NCI-H226 (cell line): Measurements from ENCODE around the gene RALBP1.

ENCODE experiments used
- DNase-seq: peaks from one replicate; pipeline ENCODE4 v3.0.0-alpha.2; 2015

RALBP1 gene

GRCh38 chr18:9513971-9514512 is 38.7 kb downstream of the RALBP1 start:
- DNase-seq = peak; percentile 9

DNA sequence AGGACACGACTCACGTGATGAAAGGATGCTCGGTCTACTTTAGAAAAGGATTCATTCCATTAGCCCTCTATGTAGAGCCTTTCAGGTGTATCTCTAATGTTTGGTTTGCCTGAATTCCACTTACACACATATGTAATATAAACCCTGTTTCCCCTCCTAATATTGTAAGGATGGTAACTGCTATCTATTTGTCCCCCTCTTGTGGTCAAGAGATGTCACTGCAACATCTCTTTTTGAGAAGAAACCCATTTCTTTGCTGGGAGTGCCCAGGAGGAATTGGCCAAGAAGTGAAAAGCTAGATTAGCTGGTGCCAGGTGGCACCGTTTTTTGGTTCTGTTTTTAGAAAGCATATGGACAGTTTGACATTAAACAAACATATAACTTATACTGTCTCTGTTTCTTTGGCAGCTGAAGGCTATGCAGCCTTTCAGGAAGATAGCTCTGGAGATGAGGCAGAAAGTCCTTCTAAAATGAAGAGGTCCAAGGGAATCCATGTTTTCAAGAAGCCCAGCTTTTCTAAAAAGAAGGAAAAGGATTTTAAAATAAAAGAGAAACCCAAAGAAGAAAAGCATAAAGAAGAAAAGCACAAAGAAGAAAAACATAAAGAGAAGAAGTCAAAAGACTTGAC is 41.2 kb downstream of the RALBP1 start:
- DNase-seq = peak; percentile 14

- no peak for DNase-seq
Measured at GRCh38 chr18:9517869-9518268, 42.6 kb downstream of the RALBP1 start.

DNA sequence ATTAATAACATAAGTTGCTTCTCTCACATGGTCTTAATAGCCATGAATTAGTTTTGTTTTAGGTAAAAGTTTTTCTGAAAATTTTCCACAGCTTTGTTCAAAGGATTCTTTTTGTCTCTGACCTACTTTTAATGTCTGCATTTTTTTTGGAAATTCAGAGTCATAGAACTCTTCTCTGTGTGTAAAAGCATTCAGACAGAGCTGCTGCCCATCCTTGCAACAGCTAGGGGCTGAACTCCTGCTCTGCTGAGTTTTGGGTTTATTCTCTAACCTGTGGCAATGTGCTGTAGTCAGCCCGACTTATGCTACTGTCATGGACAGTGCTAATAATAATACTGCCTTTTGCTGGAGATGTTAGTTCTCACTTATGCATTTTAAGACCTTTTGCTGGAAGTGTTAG is 44.1 kb downstream of the RALBP1 start:
- DNase-seq = no peak

GRCh38 chr18:9520666-9521065 is 45.4 kb downstream of the RALBP1 start:
- no peak for DNase-seq

DNA sequence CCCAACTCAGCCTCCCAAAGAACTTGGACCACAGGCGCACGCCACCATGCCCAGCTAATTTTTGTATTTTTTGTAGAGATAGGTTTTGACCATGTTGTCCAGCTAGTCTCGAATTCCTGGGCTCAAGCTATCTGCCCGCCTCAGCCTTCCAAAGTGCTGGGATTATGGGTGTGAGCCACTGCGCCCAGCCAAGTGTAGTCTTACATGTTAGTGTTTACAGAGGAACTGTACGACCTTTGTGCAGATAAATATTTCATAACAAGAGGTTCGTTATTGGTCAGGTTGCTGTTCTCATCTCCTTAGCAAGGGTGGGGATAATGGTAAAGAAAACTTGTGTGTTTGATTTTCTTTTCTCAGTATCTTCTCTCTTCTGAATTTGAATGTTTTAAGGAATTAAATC is 46.5 kb downstream of the RALBP1 start:
- no peak for DNase-seq

- no peak for DNase-seq
Measured at GRCh38 chr18:9522952-9523351, 47.6 kb downstream of the RALBP1 start.

- no peak for DNase-seq
Measured at GRCh38 chr18:9526458-9526857, 51.1 kb downstream of the RALBP1 start.

GRCh38 chr18:9530226-9531009 is 55.1 kb downstream of the RALBP1 start:
- no peak for DNase-seq

DNA sequence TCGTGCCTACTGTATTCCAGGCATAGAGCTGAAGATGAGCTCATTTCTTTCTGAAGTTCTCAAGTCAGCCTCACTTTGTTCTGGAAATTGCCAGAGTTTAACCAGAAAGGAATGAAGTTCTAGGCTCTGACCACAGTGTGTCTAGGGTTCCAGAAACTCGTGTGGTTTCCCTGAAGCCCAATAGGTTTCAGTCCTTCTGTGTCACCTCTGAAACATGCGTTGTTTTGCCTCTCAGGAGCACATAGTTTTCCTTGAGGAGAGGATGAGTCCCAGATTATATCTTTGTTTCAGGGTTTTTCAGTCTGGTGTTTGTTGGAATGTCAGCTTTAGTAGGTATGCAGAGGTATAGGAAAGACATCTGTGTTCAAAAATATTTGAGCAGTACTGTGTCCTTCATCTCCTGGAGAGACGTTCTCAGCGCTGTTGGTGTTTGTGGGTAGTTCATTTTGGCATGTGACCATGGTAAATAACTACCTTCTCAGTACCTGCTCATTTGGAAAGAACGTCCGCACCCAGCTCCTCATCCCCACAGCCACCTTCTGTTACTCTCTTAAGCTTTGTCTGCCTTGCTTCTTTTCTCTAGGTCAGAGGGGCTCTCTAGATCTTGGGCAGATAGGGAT is 56.6 kb downstream of the RALBP1 start:
- DNase-seq = no peak

GRCh38 chr18:9534844-9535243 is 59.5 kb downstream of the RALBP1 start:
- DNase-seq = no peak

- DNase-seq = peak; percentile 40
Measured at GRCh38 chr18:9535430-9535991, 60.2 kb downstream of the RALBP1 start.

GRCh38 chr18:9536354-9537152 is 61.2 kb downstream of the RALBP1 start:
- no peak for DNase-seq

DNA sequence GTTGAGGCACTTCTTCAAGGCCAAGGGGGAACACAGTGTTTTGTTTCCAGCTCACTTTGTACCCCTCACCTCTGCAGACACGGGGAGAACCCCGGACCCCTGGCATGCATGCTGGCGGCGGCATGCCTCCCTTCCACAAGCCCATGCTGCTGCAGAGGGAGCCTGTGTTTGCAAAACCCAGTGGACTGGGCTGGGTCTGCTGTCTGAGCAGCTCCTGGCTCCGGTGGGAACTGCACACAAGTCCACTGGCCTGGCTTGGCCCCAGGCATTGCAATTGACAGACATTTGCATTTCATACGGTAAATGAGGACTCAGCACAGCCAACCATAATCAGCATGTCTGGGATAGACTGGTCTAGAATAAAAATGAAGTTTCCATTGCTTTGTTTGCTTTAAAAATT is 62.4 kb downstream of the RALBP1 start:
- no peak for DNase-seq

- peak; percentile 52 for DNase-seq
Measured at GRCh38 chr18:9539283-9539682, 64.0 kb downstream of the RALBP1 start.

DNA sequence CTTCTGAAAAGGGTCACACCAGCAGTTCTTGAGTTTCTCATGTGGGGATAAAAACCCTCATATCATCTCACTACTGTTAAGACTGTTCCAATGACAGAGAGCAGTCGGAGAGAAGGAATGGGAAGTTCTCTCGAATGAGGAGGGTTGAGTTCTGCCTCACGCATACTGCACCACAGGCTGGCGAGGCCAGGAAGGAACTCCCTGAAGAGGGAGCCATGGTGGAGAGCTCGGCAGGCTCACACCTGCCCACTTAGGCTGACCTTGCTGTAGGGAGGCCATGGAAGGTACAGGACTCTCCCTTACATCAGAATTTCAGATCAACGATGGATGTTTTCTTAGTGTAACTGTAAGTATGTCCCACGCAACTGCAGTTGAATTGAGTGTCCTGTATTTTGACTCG is 64.6 kb downstream of the RALBP1 start:
- no peak for DNase-seq

DNA sequence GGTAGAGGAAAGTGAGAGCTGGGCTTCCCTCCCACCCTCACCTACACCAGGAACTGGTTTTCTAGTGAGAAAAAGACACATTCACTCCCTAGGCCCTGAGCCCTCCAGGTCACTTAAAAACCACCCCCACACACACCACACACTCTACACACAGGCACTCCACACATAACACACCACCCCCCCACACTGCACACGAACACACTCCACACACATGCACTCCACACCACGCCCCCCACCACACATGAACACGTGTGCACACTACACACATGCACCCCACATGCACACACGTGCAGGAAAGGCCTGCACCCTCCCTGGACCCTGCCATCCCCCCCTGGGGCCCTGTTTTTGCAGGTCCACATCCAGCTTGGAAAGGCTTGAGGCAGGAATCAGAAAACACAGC is 67.6 kb downstream of the RALBP1 start:
- no peak for DNase-seq

DNA sequence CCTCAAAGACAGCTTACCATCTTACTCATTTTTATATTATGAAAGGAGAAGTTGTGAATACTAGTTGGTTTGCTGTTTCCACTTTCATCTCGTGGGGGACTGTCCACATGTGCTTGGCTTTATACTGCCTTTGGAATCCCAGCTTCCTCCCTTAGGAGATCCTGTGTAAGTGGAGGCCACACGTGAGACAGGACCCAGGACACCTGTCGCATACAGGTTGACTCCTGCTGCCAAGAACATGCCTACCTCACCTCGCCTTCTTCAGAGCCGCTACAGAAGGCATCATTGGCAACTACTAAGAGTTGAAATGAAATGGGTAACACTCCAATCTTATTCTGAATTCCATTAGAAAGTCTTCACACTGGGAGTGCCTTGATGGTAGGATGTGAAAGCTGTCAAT is 69.7 kb downstream of the RALBP1 start:
- no peak for DNase-seq

- DNase-seq = no peak
Measured at GRCh38 chr18:9546468-9546867, 71.2 kb downstream of the RALBP1 start.

DNA sequence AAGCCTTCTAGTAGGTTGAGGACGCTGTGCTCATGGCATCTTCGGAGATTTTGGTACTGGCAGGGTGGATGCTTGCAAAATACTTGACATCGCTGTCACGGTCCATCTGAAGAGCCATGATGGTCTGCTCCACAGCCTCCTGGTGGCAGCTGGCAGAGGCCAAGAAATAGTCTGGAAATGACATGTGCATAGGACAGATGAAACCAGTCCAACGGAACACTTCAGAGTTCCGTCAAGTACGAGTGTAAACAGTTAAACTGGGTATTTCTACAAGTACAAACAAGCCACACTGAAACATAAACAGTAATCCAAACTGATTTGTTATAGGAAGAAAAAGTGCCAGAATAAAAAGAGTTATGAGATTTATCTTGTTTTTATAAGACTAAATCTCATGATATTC is 72.5 kb downstream of the RALBP1 start:
- no peak for DNase-seq

DNA sequence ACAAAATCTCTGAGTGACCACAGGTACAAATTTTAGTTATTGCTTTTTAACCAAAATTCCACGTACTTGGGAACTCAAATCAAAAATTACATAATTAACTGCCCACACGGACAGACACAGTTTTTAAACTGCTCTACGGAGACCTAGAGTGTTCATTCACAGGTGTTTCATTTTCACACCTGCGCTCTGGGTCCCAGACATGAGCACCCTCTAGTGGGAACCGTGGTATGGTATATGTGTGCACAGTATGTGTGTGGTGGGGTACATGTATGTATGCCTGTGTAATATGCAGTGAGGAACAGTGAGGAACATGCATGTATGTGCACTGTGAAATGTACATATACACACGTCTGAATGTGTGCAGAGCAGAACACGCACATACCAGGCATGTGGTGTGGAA is 74.1 kb downstream of the RALBP1 start:
- no peak for DNase-seq

DNA sequence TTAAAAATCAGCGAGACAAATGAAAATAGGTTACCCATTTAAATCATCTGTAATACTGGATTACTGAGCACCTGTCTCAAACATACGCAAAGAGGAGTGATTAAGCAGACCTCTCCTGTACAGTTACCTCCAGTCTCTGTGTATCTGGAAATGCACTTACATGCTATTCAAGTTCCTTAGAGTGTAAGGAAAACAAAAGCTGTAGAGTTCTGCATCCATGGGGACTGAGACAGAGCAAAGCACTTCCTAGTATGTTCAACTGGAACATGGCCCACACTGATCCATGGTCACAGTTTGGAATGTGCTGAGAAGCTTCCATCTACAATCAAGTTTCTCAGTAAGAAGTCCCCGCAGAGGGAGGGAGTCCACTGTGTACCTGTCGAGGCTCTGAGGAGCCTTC is 75.1 kb downstream of the RALBP1 start:
- DNase-seq = no peak

DNA sequence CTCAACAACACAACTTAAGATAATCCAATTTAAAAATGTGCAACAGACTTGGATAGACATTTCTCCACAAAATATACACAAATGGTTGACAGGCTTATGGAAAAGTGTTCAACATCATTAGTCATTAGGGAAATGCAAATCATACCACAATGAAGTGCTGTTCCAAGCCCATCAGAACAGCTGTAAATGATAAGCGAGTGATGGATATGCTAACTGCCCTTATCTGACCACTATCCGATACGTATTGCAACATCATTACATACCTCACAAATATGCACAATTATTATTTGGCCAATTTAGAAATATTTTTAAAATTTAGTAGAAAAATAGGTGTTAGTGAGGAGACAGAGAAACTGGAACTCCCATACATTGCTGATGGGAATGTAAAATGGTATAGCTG is 76.9 kb downstream of the RALBP1 start:
- DNase-seq = peak; percentile 75
